Gastrocnemius medialis (tissue), 4 donors: ENCODE measurements around the gene PIAS2.

Experiments
- POLR2A ChIP-seq, 2 donors: fragments of 450-650 bp; IDR thresholded peaks; one replicate each; pipeline ENCODE4 v1.6.1; 2017; ENCODE audit warnings: antibody characterized with exemption in 2 of 2, mild to moderate bottlenecking in 2 of 2, moderate library complexity in 2 of 2
- TF ChIP-seq, protein P1 (sequence below), 5 experiments: fragments of 450-650 bp in 3 of 5; fragments of 200-600 bp in 2 of 5; sonication (generic) in 2 of 5; IDR thresholded peaks in 4 of 5; conservative IDR thresholded peaks in 1 of 5; 1 replicate in 4 of 5; 2 replicates in 1 of 5; pipeline ENCODE4 v1.5.1; 2016 to 2019; ENCODE audit warnings: antibody characterized with exemption in 5 of 5, mild to moderate bottlenecking in 3 of 5, moderate library complexity in 3 of 5

DNA sequence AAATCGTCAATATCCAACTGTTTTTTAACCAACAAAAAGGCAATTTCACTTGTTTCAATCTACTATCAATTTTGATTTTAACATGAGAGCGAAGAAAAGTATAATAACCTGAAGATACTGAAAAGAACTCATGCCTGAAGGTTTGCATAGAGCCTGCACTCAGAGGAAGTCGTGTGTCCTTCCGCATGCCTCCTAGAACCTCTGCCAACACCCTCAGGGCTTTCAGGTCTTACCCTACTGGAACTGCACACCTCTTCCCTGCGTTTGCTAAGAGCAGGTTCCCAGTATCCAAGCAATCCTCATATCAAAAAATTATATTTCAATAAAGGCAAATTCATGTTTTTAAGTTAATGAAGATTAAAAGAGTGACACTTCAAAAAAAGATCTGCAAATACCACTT, 74.7 kb downstream of the PIAS2 start:
- TF ChIP-seq, protein P1, sequence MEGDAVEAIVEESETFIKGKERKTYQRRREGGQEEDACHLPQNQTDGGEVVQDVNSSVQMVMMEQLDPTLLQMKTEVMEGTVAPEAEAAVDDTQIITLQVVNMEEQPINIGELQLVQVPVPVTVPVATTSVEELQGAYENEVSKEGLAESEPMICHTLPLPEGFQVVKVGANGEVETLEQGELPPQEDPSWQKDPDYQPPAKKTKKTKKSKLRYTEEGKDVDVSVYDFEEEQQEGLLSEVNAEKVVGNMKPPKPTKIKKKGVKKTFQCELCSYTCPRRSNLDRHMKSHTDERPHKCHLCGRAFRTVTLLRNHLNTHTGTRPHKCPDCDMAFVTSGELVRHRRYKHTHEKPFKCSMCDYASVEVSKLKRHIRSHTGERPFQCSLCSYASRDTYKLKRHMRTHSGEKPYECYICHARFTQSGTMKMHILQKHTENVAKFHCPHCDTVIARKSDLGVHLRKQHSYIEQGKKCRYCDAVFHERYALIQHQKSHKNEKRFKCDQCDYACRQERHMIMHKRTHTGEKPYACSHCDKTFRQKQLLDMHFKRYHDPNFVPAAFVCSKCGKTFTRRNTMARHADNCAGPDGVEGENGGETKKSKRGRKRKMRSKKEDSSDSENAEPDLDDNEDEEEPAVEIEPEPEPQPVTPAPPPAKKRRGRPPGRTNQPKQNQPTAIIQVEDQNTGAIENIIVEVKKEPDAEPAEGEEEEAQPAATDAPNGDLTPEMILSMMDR (IDR thresholded peaks at IDR 0.05 in 4 of 5, conservative IDR thresholded peaks at IDR 0.05 in 1 of 5) = no peak
- no peak for TF ChIP-seq POLR2A (IDR thresholded peaks at IDR 0.05)
